SK-N-SH (cell line): ENCODE measurements around the gene COA4. TPM values are rescaled to one million over a fixed set of nuclear protein-coding genes. Genes with fewer than 3 reads are reported as not detected.

Experiments
- CTCF ChIA-PET: fragments of 300-600, 350-600 bp; formaldehyde crosslinking; extraction: SDS; loops from one replicate; lab custom pipeline; 2021; lab: Yijun Ruan, JAX
- POLR2A ChIA-PET: fragments of 350-600 bp; sonication (Branson Sonifier 250); formaldehyde crosslinking; extraction: SDS; loops from one replicate; lab custom pipeline; 2020; ENCODE audit warnings: antibody characterized with exemption, inconsistent platforms; lab: Yijun Ruan, JAX
- DNase-seq: peaks from one replicate; pipeline ENCODE4 v3.0.0; 2012
- H2AFZ ChIP-seq: fragments of 200-600 bp; sonication (generic); 2 replicates; pipeline ENCODE4 v1.8.1; 2016; ENCODE audit warnings: antibody characterized with exemption, mild to moderate bottlenecking, low read depth
- H3F3A ChIP-seq: fragments of 200-600 bp; sonication (generic); replicated peaks from 2 replicates; pipeline ENCODE3; 2016; ENCODE audit warnings: antibody characterized with exemption, mild to moderate bottlenecking; ENCODE audit not compliant: insufficient read depth
- H3K27ac ChIP-seq, 2 experiments: fragments of 200-500 bp in 1 of 2; fragments of 200-600 bp in 1 of 2; sonication (Bioruptor generic) in 1 of 2; sonication (generic), shearing (Covaris generic) in 1 of 2; 2 replicates each; pipeline versions ENCODE4 v1.5.1 to v1.6.1; 2014 to 2016; ENCODE audit warnings: low read depth in 2 of 2, inconsistent platforms in 1 of 2, low read length in 1 of 2, mild to moderate bottlenecking in 1 of 2, mixed read lengths in 1 of 2
- H3K27me3 ChIP-seq: fragments of 200-600 bp; sonication (generic), shearing (Covaris generic); 2 replicates; pipeline ENCODE4 v1.6.1; 2016; ENCODE audit warnings: mixed run types; ENCODE audit not compliant: insufficient read depth
- H3K36me3 ChIP-seq, 2 experiments: fragments of 200-500 bp in 1 of 2; fragments of 200-600 bp in 1 of 2; sonication (Bioruptor generic) in 1 of 2; sonication (generic) in 1 of 2; replicated peaks in 1 of 2; 2 replicates each; pipeline versions ENCODE3 to v1.5.1; 2014 to 2016; ENCODE audit warnings: low read length in 1 of 2, mild to moderate bottlenecking in 1 of 2; ENCODE audit not compliant: insufficient read depth in 2 of 2, control insufficient read depth in 1 of 2
- H3K4me1 ChIP-seq, 2 experiments: fragments of 200-500 bp in 1 of 2; fragments of 200-600 bp in 1 of 2; sonication (Bioruptor generic) in 1 of 2; sonication (generic), shearing (Covaris generic) in 1 of 2; 2 replicates each; pipeline versions ENCODE4 v1.5.1 to v1.6.1; 2014 to 2016; ENCODE audit warnings: low read depth in 1 of 2, low read length in 1 of 2, mixed run types in 1 of 2; ENCODE audit not compliant: insufficient read depth in 2 of 2, control insufficient read depth in 1 of 2
- H3K4me2 ChIP-seq: fragments of 200-600 bp; sonication (generic), shearing (Covaris generic); 2 replicates; pipeline ENCODE4 v1.6.1; 2017; ENCODE audit warnings: mixed run types
- H3K4me3 ChIP-seq, 2 experiments: fragments of 200-500 bp in 1 of 2; fragments of 200-600 bp in 1 of 2; sonication (Bioruptor generic) in 1 of 2; sonication (generic), shearing (Covaris generic) in 1 of 2; 2 replicates each; pipeline versions ENCODE4 v1.5.1 to v1.8.1; 2014 to 2016; ENCODE audit warnings: low read depth in 2 of 2, inconsistent platforms in 1 of 2, low read length in 1 of 2, mild to moderate bottlenecking in 1 of 2, mixed read lengths in 1 of 2, moderate library complexity in 1 of 2
- H3K79me2 ChIP-seq: fragments of 200-600 bp; sonication (generic); 2 replicates; pipeline ENCODE4 v1.8.1; 2017; ENCODE audit warnings: mild to moderate bottlenecking; ENCODE audit not compliant: insufficient read depth
- H3K9ac ChIP-seq: fragments of 200-600 bp; sonication (generic); 2 replicates; pipeline ENCODE4 v1.6.1; 2017; ENCODE audit warnings: mixed run types
- H3K9me2 ChIP-seq: fragments of 200-600 bp; sonication (generic); 2 replicates; pipeline ENCODE4 v1.6.1; 2017; ENCODE audit warnings: mixed run types
- H3K9me3 ChIP-seq: fragments of 200-600 bp; sonication (generic); 2 replicates; pipeline ENCODE4 v1.6.1; 2017; ENCODE audit warnings: mixed run types, mild to moderate bottlenecking, moderate library complexity
- H4K20me1 ChIP-seq: fragments of 200-600 bp; sonication (generic); 2 replicates; pipeline ENCODE4 v1.6.1; 2017; ENCODE audit warnings: mild to moderate bottlenecking, mixed run types; ENCODE audit not compliant: insufficient read depth
- ELF1 ChIP-seq: IDR thresholded peaks from 2 replicates; pipeline ENCODE4 v1.4.0; 2012
- EP300 ChIP-seq, 2 experiments: IDR thresholded peaks; 2 replicates each; pipeline versions ENCODE4 v1.4.0 to v1.6.1; 2012; ENCODE audit warnings: borderline replicate concordance in 1 of 2, low read depth in 1 of 2, low read length in 1 of 2
- EZH2phosphoT487 ChIP-seq: fragments of 200-600 bp; sonication (generic); IDR thresholded peaks from 2 replicates; pipeline ENCODE4 v1.6.1; 2017; ENCODE audit warnings: low read depth, mixed run types, mild to moderate bottlenecking, antibody characterized with exemption, moderate library complexity, borderline replicate concordance
- FOSL2 ChIP-seq: IDR thresholded peaks from 2 replicates; pipeline ENCODE4 v1.4.0; 2012; ENCODE audit warnings: low read depth, mild to moderate bottlenecking, moderate library complexity, borderline replicate concordance
- GABPA ChIP-seq: IDR thresholded peaks from 2 replicates; pipeline ENCODE4 v1.4.0; 2012; ENCODE audit warnings: low read depth, mild to moderate bottlenecking
- GATA2 ChIP-seq: sonication (generic); formaldehyde crosslinking; IDR thresholded peaks from 2 replicates; pipeline ENCODE4 v1.5.0; 2020; ENCODE audit warnings: mild to moderate bottlenecking, missing genetic modification reagents
- JUND ChIP-seq: IDR thresholded peaks from 2 replicates; pipeline ENCODE4 v1.4.0; 2012
- MXI1 ChIP-seq: IDR thresholded peaks from 2 replicates; pipeline ENCODE4 v1.6.1; 2012; ENCODE audit warnings: mild to moderate bottlenecking, low read depth, low read length, improper control_type of control experiment
- NFIC ChIP-seq: IDR thresholded peaks from 2 replicates; pipeline ENCODE4 v1.4.0; 2012; ENCODE audit warnings: borderline replicate concordance
- NRF1 ChIP-seq: IDR thresholded peaks from 2 replicates; pipeline ENCODE4 v1.6.1; 2012; ENCODE audit warnings: low read depth, mild to moderate bottlenecking, low read length
- POLR2AphosphoS5 ChIP-seq: IDR thresholded peaks from 2 replicates; pipeline ENCODE4 v1.6.1; 2012; ENCODE audit warnings: low read depth, low read length
- RAD21 ChIP-seq: IDR thresholded peaks from 2 replicates; pipeline ENCODE4 v1.6.1; 2012; ENCODE audit warnings: mild to moderate bottlenecking, low read length
- RFX5 ChIP-seq: IDR thresholded peaks from 2 replicates; pipeline ENCODE4 v1.6.1; 2012; ENCODE audit warnings: mild to moderate bottlenecking, improper control_type of control experiment, low read length
- SIN3A ChIP-seq: IDR thresholded peaks from 2 replicates; pipeline ENCODE4 v1.6.1; 2012; ENCODE audit warnings: low read depth, mild to moderate bottlenecking, low read length, moderate library complexity, borderline replicate concordance
- TAF1 ChIP-seq: IDR thresholded peaks from 2 replicates; pipeline ENCODE4 v1.6.1; 2012; ENCODE audit warnings: low read depth, mild to moderate bottlenecking, low read length, moderate library complexity, borderline replicate concordance
- TCF12 ChIP-seq: IDR thresholded peaks from 2 replicates; pipeline ENCODE4 v1.4.0; 2012
- TEAD4 ChIP-seq: IDR thresholded peaks from 2 replicates; pipeline ENCODE4 v1.4.0; 2012; ENCODE audit warnings: mild to moderate bottlenecking, borderline replicate concordance; ENCODE audit not compliant: insufficient read depth
- YY1 ChIP-seq: IDR thresholded peaks from 2 replicates; pipeline ENCODE4 v1.4.0; 2012; ENCODE audit warnings: low read depth, mild to moderate bottlenecking
- WGBS: methylation state at CpG from one replicate; pipeline ENCODE4 v1.1.6; 2017; ENCODE audit warnings: low lambda C conversion rate; 5-methylcytosine and 5-hydroxymethylcytosine counted together
- polyA plus RNA-seq, 3 experiments: library from polyadenylated mRNA; depleted of rRNA; stranded (reverse); fragments of >200 nt; gene quantifications; 2 replicates each; pipeline ENCODE4 v1.2.3, GENCODE V29; 2012
- TF ChIP-seq, protein P1 (sequence below): IDR thresholded peaks from 2 replicates; pipeline ENCODE4 v1.4.0; 2012; ENCODE audit warnings: low read depth
- TF ChIP-seq, protein P2 (sequence below): fragments of 150-350 bp; IDR thresholded peaks from 2 replicates; pipeline ENCODE4 v1.6.1; 2017; ENCODE audit warnings: antibody characterized with exemption, low read length, low read depth, borderline replicate concordance
- TF ChIP-seq, protein P3 (sequence below): IDR thresholded peaks from 2 replicates; pipeline ENCODE4 v1.4.0; 2012; ENCODE audit warnings: low read depth, borderline replicate concordance
- TF ChIP-seq, protein P4 (sequence below): IDR thresholded peaks from 2 replicates; pipeline ENCODE4 v1.4.0; 2012; ENCODE audit warnings: low read depth, borderline replicate concordance
- TF ChIP-seq, protein P5 (sequence below): IDR thresholded peaks from 2 replicates; pipeline ENCODE4; 2012
- TF ChIP-seq, protein P6 (sequence below): IDR thresholded peaks from 2 replicates; pipeline ENCODE4 v1.6.1; 2012; ENCODE audit warnings: mild to moderate bottlenecking, low read depth, low read length, moderate library complexity

The COA4 gene
- polyA plus RNA-seq, 1 of the 3 experiments (the other 2 are of a cell fraction), result 171 TPM

DNA sequence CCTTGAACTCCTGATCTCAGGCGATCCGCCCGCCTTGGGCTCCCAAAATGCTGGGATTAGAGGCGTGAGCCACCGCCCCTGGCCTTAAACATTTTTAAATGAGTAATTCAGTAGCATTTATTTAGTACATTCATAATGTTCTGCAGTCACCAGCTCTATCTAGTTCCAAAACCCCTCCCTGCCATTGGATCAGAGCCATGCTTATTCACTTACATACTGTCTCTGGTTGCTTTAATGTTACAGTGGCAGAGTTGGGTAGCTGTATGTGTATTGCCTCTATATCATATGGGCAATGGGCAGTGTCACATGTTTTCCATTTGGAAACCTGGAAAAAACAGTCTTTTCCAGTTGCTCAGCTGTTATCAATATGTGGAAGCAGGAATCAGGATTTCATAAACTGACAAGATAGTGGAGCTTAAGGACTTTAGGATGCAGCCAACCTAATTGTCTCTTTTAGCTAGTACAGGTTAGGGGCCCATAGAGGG, 10.5 kb downstream of the COA4 start:
- no peak overlapping the region for H3K4me3 ChIP-seq
- WGBS, result 42% methylated on average over 5 of the region's 5 CpGs
- H3K9ac ChIP-seq, result peak overlapping the region; percentile 5; the same call in 1 of the 2 replicates
- no peaks in the 10 kb centered on the region for H3K79me2 ChIP-seq
- peaks cover 42% of the 10 kb centered on the region for H3F3A ChIP-seq
- H3K9me2 ChIP-seq, result no peaks in the 10 kb centered on the region
- H3K4me1 ChIP-seq, result peaks cover 12 to 13% of the 10 kb centered on the region in 2 experiments
- peak overlapping the region; percentile 43 for H3K4me2 ChIP-seq
- CTCF ChIA-PET, result interaction anchor here (0.8 to 2.6 kb wide), 3 partner anchors 10 to 205 kb away, joined by 3 to 11 read pairs (median 4); no protein-coding TSS in a partner anchor
- H3K27me3 ChIP-seq, result no peaks in the 10 kb centered on the region
- H3K36me3 ChIP-seq, result peaks cover 0 to 9% of the 10 kb centered on the region in 2 experiments
- H4K20me1 ChIP-seq, result no peaks in the 10 kb centered on the region
- no peak overlapping the region for H2AFZ ChIP-seq
- DNase-seq, result peak; percentile 62
- POLR2A ChIA-PET, result interaction anchor here (0.5 to 2.0 kb wide), 11 partner anchors 10 to 935 kb away, joined by 3 to 14 read pairs (median 3); partner anchors contain the start of genes FAM168A, MRPL48, PGM2L1 and RAB6A
- no peaks in the 10 kb centered on the region for H3K9me3 ChIP-seq
- H3K27ac ChIP-seq, result peak overlapping the region; percentile 93 to 97
- TF ChIP-seq, protein P1, sequence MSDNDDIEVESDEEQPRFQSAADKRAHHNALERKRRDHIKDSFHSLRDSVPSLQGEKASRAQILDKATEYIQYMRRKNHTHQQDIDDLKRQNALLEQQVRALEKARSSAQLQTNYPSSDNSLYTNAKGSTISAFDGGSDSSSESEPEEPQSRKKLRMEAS, result 0 out of 2 replicates have a peak, but pooled peaks have one; percentile 10
- 0 out of 2 replicates have a peak, but pooled peaks have one; percentile 30 for TF ChIP-seq RAD21
- TF ChIP-seq TCF12, result no peak
- TF ChIP-seq NFIC, result no peak; the same call in 1 of the 2 replicates
- no peak for TF ChIP-seq JUND
- no peak for TF ChIP-seq YY1
- TF ChIP-seq MXI1, result peak; percentile 61; the same call in 1 of the 2 replicates
- TF ChIP-seq ELF1, result no peak
- TF ChIP-seq, protein P2, sequence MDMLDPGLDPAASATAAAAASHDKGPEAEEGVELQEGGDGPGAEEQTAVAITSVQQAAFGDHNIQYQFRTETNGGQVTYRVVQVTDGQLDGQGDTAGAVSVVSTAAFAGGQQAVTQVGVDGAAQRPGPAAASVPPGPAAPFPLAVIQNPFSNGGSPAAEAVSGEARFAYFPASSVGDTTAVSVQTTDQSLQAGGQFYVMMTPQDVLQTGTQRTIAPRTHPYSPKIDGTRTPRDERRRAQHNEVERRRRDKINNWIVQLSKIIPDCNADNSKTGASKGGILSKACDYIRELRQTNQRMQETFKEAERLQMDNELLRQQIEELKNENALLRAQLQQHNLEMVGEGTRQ, result no peak
- TF ChIP-seq NRF1, result no peak
- TF ChIP-seq, protein P3, sequence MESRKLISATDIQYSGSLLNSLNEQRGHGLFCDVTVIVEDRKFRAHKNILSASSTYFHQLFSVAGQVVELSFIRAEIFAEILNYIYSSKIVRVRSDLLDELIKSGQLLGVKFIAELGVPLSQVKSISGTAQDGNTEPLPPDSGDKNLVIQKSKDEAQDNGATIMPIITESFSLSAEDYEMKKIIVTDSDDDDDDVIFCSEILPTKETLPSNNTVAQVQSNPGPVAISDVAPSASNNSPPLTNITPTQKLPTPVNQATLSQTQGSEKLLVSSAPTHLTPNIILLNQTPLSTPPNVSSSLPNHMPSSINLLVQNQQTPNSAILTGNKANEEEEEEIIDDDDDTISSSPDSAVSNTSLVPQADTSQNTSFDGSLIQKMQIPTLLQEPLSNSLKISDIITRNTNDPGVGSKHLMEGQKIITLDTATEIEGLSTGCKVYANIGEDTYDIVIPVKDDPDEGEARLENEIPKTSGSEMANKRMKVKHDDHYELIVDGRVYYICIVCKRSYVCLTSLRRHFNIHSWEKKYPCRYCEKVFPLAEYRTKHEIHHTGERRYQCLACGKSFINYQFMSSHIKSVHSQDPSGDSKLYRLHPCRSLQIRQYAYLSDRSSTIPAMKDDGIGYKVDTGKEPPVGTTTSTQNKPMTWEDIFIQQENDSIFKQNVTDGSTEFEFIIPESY, result no peak
- TF ChIP-seq, protein P4, sequence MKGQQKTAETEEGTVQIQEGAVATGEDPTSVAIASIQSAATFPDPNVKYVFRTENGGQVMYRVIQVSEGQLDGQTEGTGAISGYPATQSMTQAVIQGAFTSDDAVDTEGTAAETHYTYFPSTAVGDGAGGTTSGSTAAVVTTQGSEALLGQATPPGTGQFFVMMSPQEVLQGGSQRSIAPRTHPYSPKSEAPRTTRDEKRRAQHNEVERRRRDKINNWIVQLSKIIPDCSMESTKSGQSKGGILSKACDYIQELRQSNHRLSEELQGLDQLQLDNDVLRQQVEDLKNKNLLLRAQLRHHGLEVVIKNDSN, result no peak; the same call in 1 of the 2 replicates
- TF ChIP-seq, protein P5, sequence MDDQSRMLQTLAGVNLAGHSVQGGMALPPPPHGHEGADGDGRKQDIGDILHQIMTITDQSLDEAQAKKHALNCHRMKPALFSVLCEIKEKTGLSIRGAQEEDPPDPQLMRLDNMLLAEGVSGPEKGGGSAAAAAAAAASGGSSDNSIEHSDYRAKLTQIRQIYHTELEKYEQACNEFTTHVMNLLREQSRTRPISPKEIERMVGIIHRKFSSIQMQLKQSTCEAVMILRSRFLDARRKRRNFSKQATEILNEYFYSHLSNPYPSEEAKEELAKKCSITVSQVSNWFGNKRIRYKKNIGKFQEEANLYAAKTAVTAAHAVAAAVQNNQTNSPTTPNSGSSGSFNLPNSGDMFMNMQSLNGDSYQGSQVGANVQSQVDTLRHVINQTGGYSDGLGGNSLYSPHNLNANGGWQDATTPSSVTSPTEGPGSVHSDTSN, result no peak
- TF ChIP-seq POLR2AphosphoS5, result no peak
- TF ChIP-seq FOSL2, result no peak
- no peak for TF ChIP-seq GABPA
- no peak for TF ChIP-seq RFX5
- no peak; the same call in 1 of the 2 replicates for TF ChIP-seq SIN3A
- TF ChIP-seq EZH2phosphoT487, result no peak
- TF ChIP-seq TEAD4, result no peak
- TF ChIP-seq GATA2 (CRISPR knock-in tag), result peak; percentile 31; the same call in 1 of the 2 replicates
- TF ChIP-seq, protein P6, sequence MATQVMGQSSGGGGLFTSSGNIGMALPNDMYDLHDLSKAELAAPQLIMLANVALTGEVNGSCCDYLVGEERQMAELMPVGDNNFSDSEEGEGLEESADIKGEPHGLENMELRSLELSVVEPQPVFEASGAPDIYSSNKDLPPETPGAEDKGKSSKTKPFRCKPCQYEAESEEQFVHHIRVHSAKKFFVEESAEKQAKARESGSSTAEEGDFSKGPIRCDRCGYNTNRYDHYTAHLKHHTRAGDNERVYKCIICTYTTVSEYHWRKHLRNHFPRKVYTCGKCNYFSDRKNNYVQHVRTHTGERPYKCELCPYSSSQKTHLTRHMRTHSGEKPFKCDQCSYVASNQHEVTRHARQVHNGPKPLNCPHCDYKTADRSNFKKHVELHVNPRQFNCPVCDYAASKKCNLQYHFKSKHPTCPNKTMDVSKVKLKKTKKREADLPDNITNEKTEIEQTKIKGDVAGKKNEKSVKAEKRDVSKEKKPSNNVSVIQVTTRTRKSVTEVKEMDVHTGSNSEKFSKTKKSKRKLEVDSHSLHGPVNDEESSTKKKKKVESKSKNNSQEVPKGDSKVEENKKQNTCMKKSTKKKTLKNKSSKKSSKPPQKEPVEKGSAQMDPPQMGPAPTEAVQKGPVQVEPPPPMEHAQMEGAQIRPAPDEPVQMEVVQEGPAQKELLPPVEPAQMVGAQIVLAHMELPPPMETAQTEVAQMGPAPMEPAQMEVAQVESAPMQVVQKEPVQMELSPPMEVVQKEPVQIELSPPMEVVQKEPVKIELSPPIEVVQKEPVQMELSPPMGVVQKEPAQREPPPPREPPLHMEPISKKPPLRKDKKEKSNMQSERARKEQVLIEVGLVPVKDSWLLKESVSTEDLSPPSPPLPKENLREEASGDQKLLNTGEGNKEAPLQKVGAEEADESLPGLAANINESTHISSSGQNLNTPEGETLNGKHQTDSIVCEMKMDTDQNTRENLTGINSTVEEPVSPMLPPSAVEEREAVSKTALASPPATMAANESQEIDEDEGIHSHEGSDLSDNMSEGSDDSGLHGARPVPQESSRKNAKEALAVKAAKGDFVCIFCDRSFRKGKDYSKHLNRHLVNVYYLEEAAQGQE, result no peak
- no peak for TF ChIP-seq TAF1
- no peak; a peak in 1 of 4 replicates for TF ChIP-seq EP300 (IDR thresholded peaks at IDR 0.05; ENCODE audit: borderline replicate concordance in 1 of 2, low read depth in 1 of 2, low read length in 1 of 2)
